Measurements from ENCODE around the gene KRT84. TPM values are rescaled to one million over a fixed set of nuclear protein-coding genes. Genes with fewer than 3 reads are reported as not detected.

The KRT84 gene
- total RNA-seq, 1 experiment from 2014 or later = not detected

DNA sequence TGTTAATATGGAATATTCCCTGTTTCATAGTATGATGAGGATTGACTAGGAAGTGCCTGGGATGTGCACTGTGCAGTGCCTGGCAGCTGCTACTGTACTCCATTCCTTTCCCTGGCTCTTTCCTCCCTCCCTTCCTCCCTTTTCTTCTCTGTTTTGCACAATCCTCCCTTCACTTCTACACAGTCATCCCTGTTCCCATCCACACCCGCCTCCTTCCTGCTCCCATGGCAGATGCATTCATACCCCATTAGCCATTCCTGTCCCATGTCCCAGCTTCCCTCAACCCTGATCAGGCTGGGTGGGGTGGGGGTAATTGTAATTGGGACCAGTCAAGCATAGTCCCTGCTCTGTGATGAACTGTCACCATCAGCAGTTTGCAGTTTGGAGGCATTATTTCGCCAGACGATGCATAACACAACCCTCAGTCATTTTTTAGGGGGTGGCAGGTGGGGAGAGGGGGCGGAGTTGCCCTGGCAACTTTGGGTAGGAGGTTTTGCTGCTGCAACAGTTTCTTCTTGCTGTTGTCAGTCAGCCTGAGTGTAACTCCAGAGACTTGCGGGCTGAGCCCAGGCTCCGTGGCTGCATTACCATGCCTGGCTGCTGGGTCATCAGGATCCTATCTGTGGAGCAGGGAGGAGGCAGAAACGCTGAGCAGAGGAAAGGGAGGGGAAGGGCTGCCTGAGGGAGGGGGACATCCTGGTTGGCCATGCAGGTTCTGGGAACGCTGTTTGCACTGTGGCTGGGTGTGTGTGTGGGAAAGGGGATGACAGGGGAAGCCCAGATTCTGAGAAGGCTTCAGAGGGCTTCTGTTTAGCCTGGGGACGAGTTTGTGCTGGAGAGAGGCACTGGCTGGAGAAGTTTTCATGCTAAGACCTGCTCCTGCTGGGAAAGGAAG, 4.1 kb upstream of the KRT84 start:
- Histone ChIP-seq H3K4me1 (ENCODE audit: control insufficient read depth in 1 of 2, insufficient read depth in 2 of 2, low read length in 2 of 2) (peaks cover 0 to 20% of the 10 kb centered on the region in 2 experiments; a peak in 1 of 4 replicates), H3K9me2 (ENCODE audit: insufficient read depth) (no peaks in the 10 kb centered on the region), H4K20me1 (ENCODE audit: insufficient read depth) (no peaks in the 10 kb centered on the region), H3K9me3 (ENCODE audit: control insufficient read depth in 1 of 2, insufficient read depth in 1 of 2, low read depth in 1 of 2, low read length in 2 of 2) (no peaks in the 10 kb centered on the region), H3K27ac (ENCODE audit: low read depth, low read length) (no peak overlapping the region), H3K9ac (ENCODE audit: low read length) (no peak overlapping the region), H3K36me3 (ENCODE audit: control insufficient read depth in 1 of 2, insufficient read depth in 2 of 2, low read length in 2 of 2) (no peaks in the 10 kb centered on the region), H3K27me3 (ENCODE audit: insufficient read depth, low read length) (no peaks in the 10 kb centered on the region), H3K79me2 (ENCODE audit: insufficient read depth, low read length) (no peaks in the 10 kb centered on the region), H2AFZ (ENCODE audit: low read depth, low read length, poor library complexity, severe bottlenecking) (no peak overlapping the region), H3K4me2 (ENCODE audit: low read length) (no peak overlapping the region), H3K4me3 (replicated peaks in 1 of 2; ENCODE audit: low read depth in 1 of 2, low read length in 2 of 2) (no peak overlapping the region)
- RAD21 ChIA-PET (ENCODE audit: low non-redundant PET in 1 of 2, low total read pairs in 2 of 2, uncharacterized antibody in 2 of 2, unreplicated experiment in 2 of 2) = no interaction called here
- TF ChIP-seq JUND (IDR thresholded peaks at IDR 0.05) = no peak
- TF ChIP-seq, protein P1, sequence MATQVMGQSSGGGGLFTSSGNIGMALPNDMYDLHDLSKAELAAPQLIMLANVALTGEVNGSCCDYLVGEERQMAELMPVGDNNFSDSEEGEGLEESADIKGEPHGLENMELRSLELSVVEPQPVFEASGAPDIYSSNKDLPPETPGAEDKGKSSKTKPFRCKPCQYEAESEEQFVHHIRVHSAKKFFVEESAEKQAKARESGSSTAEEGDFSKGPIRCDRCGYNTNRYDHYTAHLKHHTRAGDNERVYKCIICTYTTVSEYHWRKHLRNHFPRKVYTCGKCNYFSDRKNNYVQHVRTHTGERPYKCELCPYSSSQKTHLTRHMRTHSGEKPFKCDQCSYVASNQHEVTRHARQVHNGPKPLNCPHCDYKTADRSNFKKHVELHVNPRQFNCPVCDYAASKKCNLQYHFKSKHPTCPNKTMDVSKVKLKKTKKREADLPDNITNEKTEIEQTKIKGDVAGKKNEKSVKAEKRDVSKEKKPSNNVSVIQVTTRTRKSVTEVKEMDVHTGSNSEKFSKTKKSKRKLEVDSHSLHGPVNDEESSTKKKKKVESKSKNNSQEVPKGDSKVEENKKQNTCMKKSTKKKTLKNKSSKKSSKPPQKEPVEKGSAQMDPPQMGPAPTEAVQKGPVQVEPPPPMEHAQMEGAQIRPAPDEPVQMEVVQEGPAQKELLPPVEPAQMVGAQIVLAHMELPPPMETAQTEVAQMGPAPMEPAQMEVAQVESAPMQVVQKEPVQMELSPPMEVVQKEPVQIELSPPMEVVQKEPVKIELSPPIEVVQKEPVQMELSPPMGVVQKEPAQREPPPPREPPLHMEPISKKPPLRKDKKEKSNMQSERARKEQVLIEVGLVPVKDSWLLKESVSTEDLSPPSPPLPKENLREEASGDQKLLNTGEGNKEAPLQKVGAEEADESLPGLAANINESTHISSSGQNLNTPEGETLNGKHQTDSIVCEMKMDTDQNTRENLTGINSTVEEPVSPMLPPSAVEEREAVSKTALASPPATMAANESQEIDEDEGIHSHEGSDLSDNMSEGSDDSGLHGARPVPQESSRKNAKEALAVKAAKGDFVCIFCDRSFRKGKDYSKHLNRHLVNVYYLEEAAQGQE (IDR thresholded peaks at IDR 0.05; ENCODE audit: low read depth) = no peak
- no peak for TF ChIP-seq SRF (IDR thresholded peaks at IDR 0.05; ENCODE audit: low read depth)
- TF ChIP-seq SIN3A (IDR thresholded peaks at IDR 0.05; ENCODE audit: low read depth) = no peak
- TF ChIP-seq TCF7L2 (IDR thresholded peaks at IDR 0.05; ENCODE audit: borderline replicate concordance, extremely low read depth, insufficient read depth, insufficient read length) = no peak
- no peak for TF ChIP-seq CEBPB (IDR thresholded peaks at IDR 0.05; ENCODE audit: low read depth)
- TF ChIP-seq RAD21 (IDR thresholded peaks at IDR 0.05; ENCODE audit: low read depth) = no peak
- TF ChIP-seq ZFX (IDR thresholded peaks at IDR 0.05) = no peak
- POLR2A ChIA-PET = no interaction called here
- DNase-seq (ENCODE audit: low read depth, low spot score) = no peak
- BruUV-seq (replicated peaks) = no TSS peak
- CTCF ChIA-PET = interaction anchor here (0.6 kb wide), 1 partner anchor 143 kb away, joined by 4 read pairs; no protein-coding TSS in a partner anchor
- ATAC-seq = no peak
- intact Hi-C loops (cut with micrococcal nuclease) = loop anchor here (5.0 kb wide), 1 partner anchor 193 kb away; no protein-coding TSS in a partner anchor

All from HCT116 (cell line).